K562 (cell line): Measurements from ENCODE around the gene ABLIM2. TPM values are rescaled to one million over a fixed set of nuclear protein-coding genes. Genes with fewer than 3 reads are reported as not detected.

ENCODE experiments used
- ATF2 ChIP-seq: sonication (generic); formaldehyde crosslinking; IDR thresholded peaks from 2 replicates; pipeline ENCODE4 v1.8.1; 2022; ENCODE audit warnings: missing genetic modification reagents
- CEBPG ChIP-seq, 3 experiments: fragments of 200-800 bp in 1 of 3; sonication (Bioruptor generic) in 1 of 3; sonication (generic) in 1 of 3; formaldehyde crosslinking in 1 of 3; IDR thresholded peaks in 2 of 3; conservative IDR thresholded peaks in 1 of 3; 2 replicates each; pipeline versions ENCODE4 v1.6.1 to v1.8.0; 2016 to 2022; ENCODE audit warnings: missing compliant biosample characterization in 2 of 3, missing genetic modification characterization in 2 of 3, mild to moderate bottlenecking in 1 of 3, missing genetic modification reagents in 1 of 3
- CREBBP ChIP-seq: IDR thresholded peaks from one replicate; pipeline ENCODE4 v1.6.1; 2012; ENCODE audit warnings: low read depth, mild to moderate bottlenecking, control low read depth, inconsistent platforms, low read length
- E4F1 ChIP-seq: fragments of 250-450 bp; sonication (Bioruptor Pico); IDR thresholded peaks from 2 replicates; pipeline ENCODE4 v1.5.0; 2021; ENCODE audit warnings: mild to moderate bottlenecking, borderline replicate concordance
- FOS ChIP-seq: IDR thresholded peaks from 3 replicates; pipeline ENCODE4 v1.6.1; 2011; ENCODE audit not compliant: insufficient read length; ENCODE audit errors: extremely low read depth
- GABPB1 ChIP-seq: sonication (generic); formaldehyde crosslinking; IDR thresholded peaks from 2 replicates; pipeline ENCODE4 v1.8.0; 2022; ENCODE audit warnings: mild to moderate bottlenecking, missing genetic modification reagents
- HMG20A ChIP-seq: fragments of 450-650 bp; formaldehyde crosslinking; conservative IDR thresholded peaks from 2 replicates; pipeline ENCODE4 v1.4.0; 2020; ENCODE audit warnings: mild to moderate bottlenecking, mixed read lengths
- KAT7 ChIP-seq: sonication (generic); formaldehyde crosslinking; IDR thresholded peaks from 2 replicates; pipeline ENCODE4 v1.8.0; 2022; ENCODE audit warnings: missing genetic modification reagents, mild to moderate bottlenecking, borderline replicate concordance
- KAT8 ChIP-seq: fragments of 450-650 bp; IDR thresholded peaks from 2 replicates; pipeline ENCODE4 v1.6.1; 2016; ENCODE audit warnings: low read depth, mild to moderate bottlenecking
- PHTF2 ChIP-seq: fragments of 250-450 bp; sonication (Bioruptor Pico); IDR thresholded peaks from 2 replicates; pipeline ENCODE4 v1.5.0; 2021; ENCODE audit warnings: mild to moderate bottlenecking
- POLR2A ChIP-seq: fragments of 450-650 bp; conservative IDR thresholded peaks from 2 replicates; pipeline ENCODE4 v1.6.1; 2016
- PTRF ChIP-seq: fragments of 450-650 bp; IDR thresholded peaks from 2 replicates; pipeline ENCODE4 v1.6.1; 2016; ENCODE audit warnings: mild to moderate bottlenecking, missing genetic modification characterization, missing compliant biosample characterization
- PYGO2 ChIP-seq: fragments of 450-650 bp; IDR thresholded peaks from 2 replicates; pipeline ENCODE4 v1.6.1; 2016; ENCODE audit warnings: mild to moderate bottlenecking, missing genetic modification characterization, moderate library complexity, missing compliant biosample characterization
- RBM14 ChIP-seq: fragments of 200-400 bp; formaldehyde crosslinking; IDR thresholded peaks from 2 replicates; pipeline ENCODE4 v1.6.1; 2018; ENCODE audit warnings: low read depth, mild to moderate bottlenecking, low read length, moderate library complexity, borderline replicate concordance; ENCODE audit not compliant: insufficient read depth
- RBM17 ChIP-seq: fragments of 200-400 bp; formaldehyde crosslinking; IDR thresholded peaks from 2 replicates; pipeline ENCODE4 v1.6.1; 2017; ENCODE audit warnings: low read depth, mild to moderate bottlenecking, low read length, borderline replicate concordance
- SPI1 ChIP-seq: IDR thresholded peaks from 2 replicates; pipeline ENCODE4 v1.6.1; 2011; ENCODE audit warnings: low read depth, low read length, control low read depth, borderline replicate concordance
- STAG1 ChIP-seq: sonication (generic); formaldehyde crosslinking; IDR thresholded peaks from 2 replicates; pipeline ENCODE4 v1.5.0; 2020; ENCODE audit warnings: missing genetic modification reagents, borderline replicate concordance
- TFAP4 ChIP-seq: sonication (generic); formaldehyde crosslinking; IDR thresholded peaks from 2 replicates; pipeline ENCODE4 v1.8.0; 2022; ENCODE audit warnings: missing genetic modification reagents, mild to moderate bottlenecking, moderate library complexity, borderline replicate concordance
- THRAP3 ChIP-seq: fragments of 450-650 bp; IDR thresholded peaks from 2 replicates; pipeline ENCODE4 v1.6.1; 2016; ENCODE audit warnings: mild to moderate bottlenecking, inconsistent platforms, borderline replicate concordance
- ZBTB33 ChIP-seq: sonication (generic); formaldehyde crosslinking; IDR thresholded peaks from 2 replicates; pipeline ENCODE4 v1.8.1; 2023; ENCODE audit warnings: mild to moderate bottlenecking, missing genetic modification reagents
- ZKSCAN3 ChIP-seq: fragments of 250-450 bp; sonication (Bioruptor Pico); IDR thresholded peaks from 2 replicates; pipeline ENCODE4 v1.4.0; 2020
- polyA plus RNA-seq, 8 experiments: library from polyadenylated mRNA; depleted of rRNA in 4 of 8; stranded (reverse) in 5 of 8; unstranded in 3 of 8; fragments of >200 nt; fragmentation: Nextera tagmentation in 2 of 8; fragmentation: Illumina TruSeq in 1 of 8; extraction: Ambion mirVana in 2 of 8; extraction: Trizol in 1 of 8; gene quantifications; 2 replicates each; pipeline versions ENCODE4 v1.2.1 to v1.2.3, GENCODE V29; 2011 to 2014; ENCODE audit warnings: inconsistent platforms in 1 of 8, missing spikeins in 1 of 8
- total RNA-seq, 7 experiments: library from RNA; depleted of rRNA in 6 of 7; stranded (reverse); fragments of >200 nt in 6 of 7; fragmentation: Illumina TruSeq in 2 of 7; extraction: Trizol in 2 of 7; gene quantifications; 2 replicates each; pipeline versions ENCODE4 v1.2.1 to v1.2.3, GENCODE V29; 2011 to 2021; ENCODE audit warnings: low replicate concordance in 1 of 7

The ABLIM2 gene
- total and polyA plus RNA-seq, 9 of the 15 experiments (the other 6 are each of a cell fraction or from before 2014, with no cell fraction given), result not detected

- TF ChIP-seq ZBTB33 (no peak), PTRF (no peak), KAT7 (CRISPR knock-in tag) (no peak), SPI1 (no peak; the same call in 1 of the 2 replicates), PHTF2 (CRISPR knock-in tag) (no peak), POLR2A (no peak), CEBPG (CRISPR knock-in tag; IDR thresholded peaks at IDR 0.05) (no peak), CEBPG (tag; conservative IDR thresholded peaks at IDR 0.05 in 1 of 2, IDR thresholded peaks at IDR 0.05 in 1 of 2) (no peak), THRAP3 (no peak), ZKSCAN3 (CRISPR knock-in tag) (no peak), PYGO2 (tag) (no peak), ATF2 (CRISPR knock-in tag) (no peak), E4F1 (CRISPR knock-in tag) (no peak), HMG20A (CRISPR knock-in tag) (no peak), RBM17 (no peak), STAG1 (CRISPR knock-in tag) (no peak), GABPB1 (CRISPR knock-in tag) (peak; percentile 57; the same call in 1 of the 2 replicates), TFAP4 (CRISPR knock-in tag) (peak; percentile 98), CREBBP (no peak), KAT8 (no peak), FOS (no peak), RBM14 (no peak)
Measured at GRCh38 chr4:8191136-8191747, 32.6 kb upstream of the ABLIM2 start (continued).
